Type B pancreatic cell (in vitro differentiated cells): ENCODE data around the gene PTGR3. TPM values are rescaled to one million over a fixed set of nuclear protein-coding genes. Genes with fewer than 3 reads are reported as not detected.
A peak's percentile ranks its signal among the peaks of the same experiment; 100 is the strongest.

Experiments used
- DNase-seq: peaks from one replicate; pipeline ENCODE4 v3.0.0; 2021; ENCODE audit warnings: mixed read lengths; ENCODE audit not compliant: unreplicated experiment; ENCODE audit errors: extremely low spot score
- H3K27ac Mint-ChIP-seq: 2 replicates; pipeline ENCODE4 v1.8.0; 2021; ENCODE audit warnings: mild to moderate bottlenecking, mixed read lengths
- H3K27me3 Mint-ChIP-seq: 2 replicates; pipeline ENCODE4 v1.8.0; 2021; ENCODE audit warnings: mixed read lengths
- H3K36me3 Mint-ChIP-seq: 2 replicates; pipeline ENCODE4 v1.8.0; 2021; ENCODE audit warnings: mixed read lengths
- H3K4me1 Mint-ChIP-seq: one replicate; pipeline ENCODE4 v1.8.0; 2021; ENCODE audit warnings: mixed read lengths; ENCODE audit not compliant: unreplicated experiment
- H3K4me3 Mint-ChIP-seq: 2 replicates; pipeline ENCODE4 v1.8.0; 2021; ENCODE audit warnings: mild to moderate bottlenecking, mixed read lengths
- H3K9me3 Mint-ChIP-seq: 2 replicates; pipeline ENCODE4 v1.8.0; 2021; ENCODE audit warnings: mixed read lengths
- CTCF ChIP-seq: fragments of 200-600 bp; sonication (generic); conservative IDR thresholded peaks from 2 replicates; pipeline ENCODE4 v1.5.0; 2021; ENCODE audit warnings: antibody characterized with exemption, mild to moderate bottlenecking
- total RNA-seq: library from RNA; stranded (reverse); gene quantifications from 2 replicates; pipeline ENCODE4 v1.2.1, GENCODE V29; 2021; ENCODE audit warnings: low replicate concordance

The PTGR3 gene
- total RNA-seq, 1 donor from 2014 or later = 86.7 TPM

- peaks cover 20% of the 10 kb centered on the region for H3K36me3 Mint-ChIP-seq
- TF ChIP-seq CTCF = peak; percentile 34
- H3K27ac Mint-ChIP-seq = no peak overlapping the region
- H3K27me3 Mint-ChIP-seq = no peaks in the 10 kb centered on the region
- H3K4me3 Mint-ChIP-seq = peak overlapping the region; percentile 30
- H3K9me3 Mint-ChIP-seq = no peaks in the 10 kb centered on the region
- peaks cover 74% of the 10 kb centered on the region for H3K4me1 Mint-ChIP-seq
- no peak for DNase-seq
Measured at GRCh38 chr18:75244351-75245313, 35.7 kb upstream of the PTGR3 start.

GRCh38 chr18:75241705-75242104 lies 32.8 kb upstream of the PTGR3 start:
- Mint-ChIP-seq H3K27me3 (no peaks in the 10 kb centered on the region), H3K36me3 (peaks cover 32% of the 10 kb centered on the region), H3K27ac (no peak overlapping the region), H3K4me1 (peaks cover 65% of the 10 kb centered on the region), H3K9me3 (no peaks in the 10 kb centered on the region), H3K4me3 (no peak overlapping the region)
- no peak for TF ChIP-seq CTCF
- no peak for DNase-seq

GRCh38 chr18:75240433-75240832 lies 31.5 kb upstream of the PTGR3 start:
- Mint-ChIP-seq H3K27ac (no peak overlapping the region), H3K4me1 (peaks cover 59% of the 10 kb centered on the region), H3K9me3 (no peaks in the 10 kb centered on the region)

GRCh38 chr18:75238786-75239185 lies 29.8 kb upstream of the PTGR3 start:
- H3K9me3 Mint-ChIP-seq = no peaks in the 10 kb centered on the region
- peaks cover 50% of the 10 kb centered on the region for H3K4me1 Mint-ChIP-seq
- peaks cover 9% of the 10 kb centered on the region for H3K27me3 Mint-ChIP-seq
- TF ChIP-seq CTCF = no peak
- no peak overlapping the region for H3K27ac Mint-ChIP-seq
- peaks cover 44% of the 10 kb centered on the region for H3K36me3 Mint-ChIP-seq
- DNase-seq = no peak
- no peak overlapping the region for H3K4me3 Mint-ChIP-seq

More at GRCh38 chr18:75240433-75240832, 31.5 kb upstream of the PTGR3 start:
- H3K27me3 Mint-ChIP-seq = peaks cover 3% of the 10 kb centered on the region
- DNase-seq = no peak
- H3K36me3 Mint-ChIP-seq = peaks cover 39% of the 10 kb centered on the region
- TF ChIP-seq CTCF = no peak
- H3K4me3 Mint-ChIP-seq = no peak overlapping the region

- H3K27me3 Mint-ChIP-seq = peaks cover 13% of the 10 kb centered on the region
- TF ChIP-seq CTCF = no peak
- no peak overlapping the region for H3K27ac Mint-ChIP-seq
- peaks cover 50% of the 10 kb centered on the region for H3K4me1 Mint-ChIP-seq
- H3K4me3 Mint-ChIP-seq = no peak overlapping the region
- no peaks in the 10 kb centered on the region for H3K9me3 Mint-ChIP-seq
- no peak for DNase-seq
- H3K36me3 Mint-ChIP-seq = peaks cover 44% of the 10 kb centered on the region
Measured at GRCh38 chr18:75238100-75238499, 29.2 kb upstream of the PTGR3 start.
